H54 (cell line): ENCODE measurements around the gene YY1.
A peak's percentile ranks its signal among the peaks of the same experiment; 100 is the strongest.
"Not testable (repeated sequence)": the region's sequence is repeated elsewhere in the genome, so short reads cannot be mapped to it uniquely, and the experiment has no call there.

Experiments used
- DNase-seq: peaks from one replicate; pipeline ENCODE4 v3.0.0; 2011; ENCODE audit warnings: low spot score, mixed read lengths; ENCODE audit not compliant: insufficient read length
- FAIRE-seq: peaks from 3 replicates; lab custom pipeline; 2011; peaks lifted over from hg19 to GRCh38; lab: Jason Lieb, UNC
- POLR2A ChIP-seq: IDR thresholded peaks from 2 replicates; pipeline ENCODE4 v1.6.1; 2011; ENCODE audit warnings: low read depth, mild to moderate bottlenecking, low read length

YY1 gene

DNA sequence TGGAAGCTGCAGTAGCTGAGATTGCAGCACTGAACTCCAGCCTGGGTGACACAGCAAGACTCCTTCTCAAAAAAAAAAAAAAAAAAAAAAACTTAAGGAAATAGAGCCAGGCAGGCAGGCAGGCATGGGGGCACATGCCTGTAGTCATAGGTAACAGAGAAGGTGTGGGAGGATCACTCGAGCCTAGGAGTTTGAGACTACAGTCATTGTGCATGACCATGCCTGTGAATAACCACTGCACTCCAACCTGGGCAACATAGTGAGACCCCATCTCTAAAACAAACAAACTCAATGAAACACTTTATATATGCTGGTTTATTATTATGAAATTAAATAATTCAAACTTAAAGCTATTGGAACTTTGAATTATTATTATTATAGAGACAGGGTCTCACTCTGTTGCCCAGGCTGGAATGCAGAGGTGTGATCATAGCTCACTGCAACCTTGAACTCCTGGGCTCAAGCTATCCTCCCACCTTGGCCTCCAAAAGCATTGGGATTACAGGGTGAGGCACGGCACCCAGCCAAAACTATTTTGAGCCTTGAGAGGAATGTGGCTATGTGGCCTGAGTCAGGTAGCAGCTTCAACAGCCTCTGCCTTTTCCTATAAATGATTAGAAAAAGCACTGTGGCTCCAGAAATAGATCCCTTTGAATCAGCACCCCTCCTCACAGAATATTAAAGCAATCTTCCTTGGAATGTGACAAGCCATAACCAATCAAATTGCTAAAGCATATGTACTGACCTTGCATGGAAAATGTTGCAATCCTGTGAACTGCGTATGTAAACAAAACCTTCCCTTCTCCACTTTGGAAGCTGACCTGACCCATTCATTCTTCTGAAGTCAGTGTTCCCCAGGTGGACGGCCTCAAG lies 34.7 kb upstream of the YY1 start:
- FAIRE-seq (no peak), DNase-seq (no peak)
- TF ChIP-seq POLR2A = no peak

DNA sequence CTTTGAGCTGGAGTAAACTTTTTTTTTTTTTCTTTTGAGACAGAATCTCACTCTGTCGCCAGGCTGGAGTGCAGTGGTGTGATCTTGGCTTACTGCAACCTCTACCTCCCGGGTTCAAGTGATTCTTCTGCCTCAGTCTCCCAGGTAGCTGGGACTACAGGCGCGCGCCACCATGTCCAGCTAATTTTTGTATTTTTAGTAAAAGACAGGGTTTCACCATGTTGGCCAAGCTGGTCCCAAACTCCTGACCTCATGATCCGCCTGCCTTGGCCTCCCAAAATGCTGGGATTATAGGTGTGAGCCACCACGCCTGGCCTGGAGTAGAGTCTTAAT lies 34.1 kb upstream of the YY1 start:
- not testable (repeated sequence) for DNase-seq, FAIRE-seq

DNA sequence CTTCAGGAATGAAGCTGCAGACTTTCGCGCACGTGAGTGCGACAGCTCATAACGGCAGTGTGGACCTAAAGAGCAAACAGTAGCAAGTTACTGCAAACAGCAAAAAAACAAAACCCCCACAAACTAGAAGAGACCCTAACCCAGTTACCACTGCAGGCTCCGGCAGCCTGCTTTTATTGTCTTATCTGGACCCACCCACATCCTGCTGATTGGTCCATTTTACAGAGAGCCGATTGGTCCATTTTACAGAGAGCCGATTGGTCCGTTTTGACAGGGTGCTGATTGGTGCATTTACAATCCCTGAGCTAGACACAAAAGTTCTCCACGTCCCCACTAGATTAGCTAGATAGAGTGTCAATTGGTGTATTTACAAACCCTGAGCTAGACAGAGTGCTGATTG lies 31.4 kb upstream of the YY1 start:
- not testable (repeated sequence) for FAIRE-seq, DNase-seq

DNA sequence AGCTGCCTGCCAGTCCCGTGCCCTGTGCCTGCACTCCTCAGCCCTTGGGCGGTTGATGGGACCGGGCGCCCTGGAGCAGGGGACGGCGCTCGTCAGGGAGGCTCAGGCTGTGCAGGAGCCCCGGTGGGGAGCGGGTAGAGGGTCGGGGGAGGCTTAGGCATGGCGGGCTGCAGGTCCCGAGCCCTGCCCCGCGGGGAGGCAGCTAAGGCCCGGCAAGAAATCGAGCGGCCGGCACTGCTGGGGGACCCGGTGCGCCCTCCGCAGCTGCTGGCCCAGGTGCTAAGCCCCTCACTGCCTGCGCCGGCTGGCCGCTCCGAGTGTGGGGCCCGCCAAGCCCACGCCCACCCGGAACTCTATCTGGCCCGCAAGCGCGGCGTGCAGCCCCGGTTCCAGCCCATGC lies 30.8 kb upstream of the YY1 start:
- not testable (repeated sequence) for FAIRE-seq, DNase-seq

DNA sequence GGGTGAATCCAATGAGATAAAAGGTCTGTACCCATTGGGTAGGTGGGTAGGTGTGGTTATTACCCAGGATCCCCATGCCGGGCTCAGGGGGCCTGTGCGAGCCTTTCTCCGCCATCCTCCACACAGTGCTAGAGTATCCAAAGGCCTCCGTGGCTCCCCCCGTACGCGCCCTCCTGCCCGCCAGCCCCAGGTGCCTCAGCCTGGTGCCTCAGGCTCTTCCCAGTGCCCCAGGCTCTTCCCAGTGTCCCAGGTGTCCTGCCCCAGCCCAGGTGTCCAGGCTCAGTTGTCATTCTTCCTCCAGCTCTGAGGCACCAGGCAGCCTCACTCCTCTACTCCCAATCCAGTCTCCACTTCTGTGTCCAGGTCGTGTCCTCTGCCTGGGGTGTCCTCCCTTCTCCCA lies 27.6 kb upstream of the YY1 start:
- no peak for FAIRE-seq
- no peak for TF ChIP-seq POLR2A
- DNase-seq = no peak

DNA sequence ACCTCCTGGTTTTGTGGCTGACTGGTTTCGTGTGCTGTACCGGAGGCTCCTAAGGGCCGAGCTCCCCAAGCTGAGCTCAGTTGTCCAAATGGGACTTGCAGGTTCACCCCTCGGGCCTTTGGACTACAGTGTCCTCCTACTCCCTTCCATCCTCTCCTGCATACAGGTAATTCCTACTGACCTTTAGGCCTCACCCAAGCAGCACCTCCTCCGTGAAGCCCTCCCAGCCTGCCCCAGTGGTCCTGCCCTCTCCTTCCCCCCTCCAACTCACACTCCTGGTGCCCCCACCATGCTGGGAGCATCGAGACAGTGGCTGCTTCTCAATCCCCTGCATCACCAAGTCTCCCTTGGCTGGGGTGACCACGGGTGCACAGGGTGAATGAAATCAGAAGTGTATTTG lies 27.1 kb upstream of the YY1 start:
- TF ChIP-seq POLR2A = no peak
- FAIRE-seq (no peak), DNase-seq (no peak)

DNA sequence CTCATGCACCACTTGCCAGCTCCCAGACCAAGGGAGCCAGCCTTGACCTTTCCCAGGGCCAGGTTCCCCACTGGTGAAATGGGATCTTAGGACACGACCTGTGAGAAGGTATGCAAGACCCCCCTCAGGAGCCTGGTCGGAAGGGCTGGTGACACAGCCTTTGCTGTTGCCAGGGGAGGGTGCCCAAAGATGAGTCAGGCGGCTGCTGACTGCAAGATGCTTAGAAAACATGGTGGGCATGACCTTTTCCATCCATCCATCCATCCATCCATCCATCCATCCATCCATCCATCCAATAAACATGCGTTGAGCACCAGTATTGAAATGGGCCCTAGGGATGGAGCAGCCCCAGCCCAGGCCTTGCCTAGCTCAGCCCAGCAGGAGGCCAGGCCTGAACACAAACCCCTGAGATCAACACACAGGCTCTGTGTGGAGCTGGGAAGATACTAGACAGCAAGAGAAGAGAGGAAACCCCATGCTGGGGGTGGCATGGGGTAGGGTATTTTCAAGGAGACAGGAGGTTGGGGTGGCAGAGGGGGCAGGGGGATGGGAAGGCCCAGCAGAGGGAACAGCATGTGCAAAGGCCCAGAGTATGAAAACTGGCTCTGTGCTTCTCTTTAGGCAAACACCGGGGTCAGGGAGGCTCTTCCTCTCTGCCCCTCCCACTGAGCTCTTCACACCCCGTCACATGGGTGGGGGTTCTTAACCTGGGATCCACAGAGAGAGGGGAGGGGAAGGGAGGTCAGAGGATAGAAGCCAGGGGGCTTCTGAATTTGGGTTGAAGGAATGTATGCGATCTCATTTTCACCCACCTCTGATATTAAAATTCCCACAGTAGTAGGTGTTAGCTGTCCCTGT lies 26.2 kb upstream of the YY1 start:
- FAIRE-seq (no peak), DNase-seq (no peak)
- TF ChIP-seq POLR2A = no peak

DNA sequence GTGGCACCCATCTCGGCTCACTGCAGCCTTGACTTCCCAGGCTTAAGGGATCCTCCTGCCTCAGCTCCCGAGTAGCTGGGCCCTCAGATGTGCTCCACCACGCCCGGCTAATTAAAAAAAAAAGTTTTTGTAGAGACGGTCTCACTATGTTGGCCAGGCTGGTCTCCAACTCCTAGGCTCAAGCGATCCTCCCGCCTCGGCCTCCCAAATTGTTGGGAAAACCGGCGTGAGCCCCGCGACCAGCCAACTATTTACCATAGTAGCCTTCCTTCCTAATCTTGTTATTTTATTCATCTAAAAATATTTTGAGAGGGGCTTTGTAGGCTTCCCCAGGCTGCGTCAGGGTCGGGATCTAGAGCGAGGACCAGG lies 25.4 kb upstream of the YY1 start:
- no peak for TF ChIP-seq POLR2A
- FAIRE-seq (no peak), DNase-seq (no peak)

DNA sequence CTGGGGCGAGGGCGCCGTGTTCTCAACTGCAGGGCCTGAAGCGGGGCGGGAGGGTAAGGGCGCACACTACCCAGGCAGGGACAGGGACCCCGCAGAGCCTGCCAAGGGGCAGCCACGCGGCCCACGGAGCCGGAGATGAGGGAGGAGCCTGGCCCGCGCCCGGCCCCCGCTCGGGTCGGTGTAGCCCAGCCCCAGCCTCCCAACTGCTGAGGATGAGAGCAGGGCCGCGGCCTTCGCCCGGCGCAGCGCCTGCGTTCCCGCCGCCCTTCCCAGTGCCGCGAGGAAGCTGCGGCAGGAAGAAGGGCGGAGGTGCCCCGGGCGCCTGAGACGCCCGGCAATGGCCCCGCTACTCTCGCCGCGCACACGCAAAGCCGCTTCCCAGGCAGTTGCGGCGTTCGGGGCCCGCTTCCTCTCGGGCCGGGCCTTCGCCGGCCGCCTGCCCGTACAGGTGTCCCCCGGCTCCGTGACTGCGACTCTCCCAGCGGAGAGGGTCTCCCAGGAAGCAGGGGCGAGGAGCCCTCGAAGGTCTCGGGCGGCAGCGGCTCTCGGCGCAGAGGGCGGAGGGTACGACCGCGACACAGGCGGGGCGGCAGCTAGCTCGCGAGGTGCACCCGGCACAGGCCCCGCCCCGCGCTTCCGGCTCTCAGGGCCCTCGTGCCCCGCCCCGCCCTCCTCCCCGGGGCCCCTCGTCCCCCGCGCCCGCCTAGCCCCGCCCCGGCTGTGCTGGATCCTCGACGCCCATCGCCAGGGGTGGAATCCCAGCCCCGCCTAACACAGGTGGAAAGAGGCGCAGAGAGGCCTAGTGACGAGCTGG lies 24.8 kb upstream of the YY1 start:
- DNase-seq (peak; percentile 93), FAIRE-seq (no peak)
- TF ChIP-seq POLR2A = no peak

DNA sequence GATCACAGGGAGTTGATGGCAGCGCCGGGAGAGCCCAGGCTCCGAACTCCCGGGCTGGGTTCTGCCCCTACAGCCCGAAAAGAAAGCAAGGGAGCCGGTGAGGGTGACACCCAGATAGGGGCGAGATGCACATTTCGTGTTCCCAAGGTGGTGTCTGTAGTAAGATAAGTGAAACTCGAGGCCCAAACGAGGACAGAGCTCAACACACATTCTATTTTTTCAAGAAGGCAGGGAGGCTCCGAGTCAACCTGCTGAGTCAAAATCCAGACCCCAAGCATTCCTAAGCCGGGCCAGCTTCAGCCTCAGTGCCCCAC lies 24.2 kb upstream of the YY1 start:
- FAIRE-seq (no peak), DNase-seq (no peak)
- no peak for TF ChIP-seq POLR2A

DNA sequence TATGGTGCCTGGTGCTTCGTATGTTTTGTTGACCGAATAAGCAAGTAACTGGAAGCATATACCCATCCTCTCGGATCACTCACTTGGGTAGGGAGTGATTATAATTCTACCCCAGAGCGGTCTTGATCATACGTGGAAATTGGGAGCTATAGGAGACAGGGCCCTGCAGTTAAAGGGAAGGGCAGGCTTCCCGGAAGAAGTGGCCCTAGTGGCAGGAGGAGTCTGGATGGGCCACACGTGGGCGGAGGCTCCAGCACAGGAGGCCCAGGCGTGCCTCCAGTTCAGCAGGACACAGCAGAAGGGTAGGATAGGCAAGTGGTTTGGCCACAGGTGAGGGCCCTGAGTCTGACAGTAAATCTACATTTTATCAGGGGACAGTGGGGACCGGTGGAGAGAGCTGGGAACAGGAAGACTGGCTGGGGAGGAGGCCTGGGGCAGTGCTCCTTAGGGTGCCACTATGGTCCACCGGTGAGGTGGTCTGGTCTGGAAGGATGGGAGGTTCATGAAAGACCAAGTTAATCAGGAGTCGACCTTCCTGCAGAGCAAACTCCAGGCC lies 23.5 kb upstream of the YY1 start:
- TF ChIP-seq POLR2A = no peak
- DNase-seq = no peak
- no peak for FAIRE-seq

DNA sequence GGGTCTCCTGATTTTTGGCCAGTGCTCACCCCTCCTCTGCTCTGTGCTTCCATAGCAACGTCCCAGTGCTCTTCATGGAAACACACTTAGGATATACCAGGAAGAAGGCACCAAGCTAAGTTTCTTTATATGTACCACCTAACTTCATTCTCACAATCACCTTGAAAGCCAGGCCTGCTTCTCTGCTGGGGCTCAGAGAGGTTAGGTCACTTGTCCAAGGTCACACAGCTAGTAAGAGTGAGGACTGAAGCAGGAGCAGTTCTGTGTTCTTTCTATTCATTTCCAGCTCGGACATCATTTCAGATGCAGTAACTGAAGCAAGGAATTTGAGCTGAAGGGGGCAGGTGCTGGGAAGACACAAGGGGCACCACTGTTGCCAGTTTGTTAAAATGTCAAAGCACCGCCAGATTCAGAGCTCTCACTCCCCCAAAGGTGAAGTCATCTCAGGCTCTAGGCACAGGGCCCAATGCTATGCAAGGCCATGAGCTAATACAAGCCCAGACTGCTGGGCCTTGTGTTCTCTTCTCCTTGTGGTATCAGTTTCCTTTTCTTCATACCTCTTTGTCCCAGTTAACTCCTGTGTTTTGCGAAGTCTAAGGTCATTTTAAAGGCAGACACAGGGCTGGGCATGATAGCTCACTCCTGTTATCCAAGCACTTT lies 19.7 kb upstream of the YY1 start:
- DNase-seq (no peak), FAIRE-seq (no peak)
- no peak for TF ChIP-seq POLR2A

DNA sequence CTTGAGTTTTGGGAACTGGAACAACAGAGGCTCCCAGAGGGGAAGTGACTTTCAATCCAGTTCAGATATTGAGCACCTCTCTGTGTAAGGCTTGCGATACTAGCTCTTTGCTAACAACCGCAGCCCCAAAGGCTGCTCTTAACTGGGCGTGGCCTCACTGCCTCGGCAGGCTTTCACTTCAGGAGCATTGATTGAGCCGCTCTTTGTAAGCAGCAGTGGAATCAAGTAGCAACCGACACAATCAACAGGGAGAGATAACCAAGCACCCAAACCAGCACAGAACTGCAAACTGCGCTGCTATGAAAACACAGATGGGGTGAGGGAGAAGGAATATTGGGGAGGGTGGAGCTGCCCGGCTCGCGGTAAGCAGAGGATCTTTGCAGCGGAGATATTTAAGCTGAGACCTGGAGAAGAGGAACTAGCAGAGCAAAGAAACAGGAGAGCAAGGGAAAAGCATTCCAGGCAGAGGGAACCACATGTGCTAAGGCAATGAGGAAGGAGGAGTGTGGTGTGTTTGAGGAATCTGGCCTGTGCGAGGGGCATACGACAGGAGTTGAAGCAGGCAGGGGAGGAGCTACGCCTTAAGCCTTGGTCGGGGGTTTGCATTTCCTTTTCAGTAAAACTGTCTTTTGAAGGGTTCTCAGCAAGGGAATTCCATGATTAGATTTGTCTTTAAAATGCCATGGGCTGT lies 17.3 kb upstream of the YY1 start:
- DNase-seq (no peak), FAIRE-seq (peak; percentile 93)
- TF ChIP-seq POLR2A = no peak
